HepG2 (cell line): ENCODE measurements around the gene NUP155. TPM values are rescaled to one million over a fixed set of nuclear protein-coding genes. Genes with fewer than 3 reads are reported as not detected.

ENCODE experiments used
- HES4 ChIP-seq: sonication (generic); formaldehyde crosslinking; IDR thresholded peaks from 2 replicates; pipeline ENCODE4 v1.9.0; 2021; ENCODE audit warnings: mild to moderate bottlenecking, missing genetic modification reagents, borderline replicate concordance
- HNRNPLL ChIP-seq: fragments of 200-400 bp; formaldehyde crosslinking; IDR thresholded peaks from 2 replicates; pipeline ENCODE4 v1.6.1; 2017; ENCODE audit warnings: mild to moderate bottlenecking, low read depth, low read length; ENCODE audit not compliant: poor library complexity, severe bottlenecking
- HOXA5 ChIP-seq: sonication (generic); formaldehyde crosslinking; IDR thresholded peaks from 2 replicates; pipeline ENCODE4 v1.4.0; 2020; ENCODE audit warnings: missing genetic modification reagents
- IRX3 ChIP-seq: sonication (generic); formaldehyde crosslinking; IDR thresholded peaks from 2 replicates; pipeline ENCODE4 v1.8.1; 2023; ENCODE audit warnings: mild to moderate bottlenecking, low read depth, missing genetic modification reagents, borderline replicate concordance
- KDM3A ChIP-seq: IDR thresholded peaks from 2 replicates; pipeline ENCODE4 v1.6.1; 2018; ENCODE audit warnings: low read depth, missing compliant biosample characterization
- MAZ ChIP-seq, 2 experiments: sonication (generic) in 1 of 2; formaldehyde crosslinking in 1 of 2; IDR thresholded peaks; 2 replicates each; pipeline versions ENCODE4 v1.5.0 to v1.6.1; 2012 to 2020; ENCODE audit warnings: low read depth in 2 of 2, mild to moderate bottlenecking in 2 of 2, borderline replicate concordance in 1 of 2, improper control_type of control experiment in 1 of 2, low read length in 1 of 2, missing genetic modification reagents in 1 of 2, moderate library complexity in 1 of 2
- MZF1 ChIP-seq: sonication (generic); formaldehyde crosslinking; IDR thresholded peaks from 2 replicates; pipeline ENCODE4 v1.8.1; 2023; ENCODE audit warnings: mild to moderate bottlenecking, missing genetic modification reagents, borderline replicate concordance
- NR2C2 ChIP-seq: sonication (generic); formaldehyde crosslinking; IDR thresholded peaks from 2 replicates; pipeline ENCODE4 v1.4.0; 2020; ENCODE audit warnings: missing genetic modification reagents, mild to moderate bottlenecking, moderate library complexity, borderline replicate concordance
- RBM39 ChIP-seq: fragments of 200-400 bp; formaldehyde crosslinking; IDR thresholded peaks from one replicate; pipeline ENCODE4 v1.6.1; 2018; ENCODE audit warnings: antibody characterized with exemption, mild to moderate bottlenecking, low read depth, low read length; ENCODE audit not compliant: poor library complexity, severe bottlenecking
- SSRP1 ChIP-seq: IDR thresholded peaks from 2 replicates; pipeline ENCODE4 v1.6.1; 2016; ENCODE audit warnings: control low read depth
- STAG1 ChIP-seq: sonication (generic); formaldehyde crosslinking; IDR thresholded peaks from 2 replicates; pipeline ENCODE4 v1.4.0; 2020; ENCODE audit warnings: missing genetic modification reagents
- THYN1 ChIP-seq: sonication (generic); formaldehyde crosslinking; IDR thresholded peaks from 2 replicates; pipeline ENCODE4 v1.8.1; 2023; ENCODE audit warnings: low read depth, mild to moderate bottlenecking, moderate library complexity, missing genetic modification reagents, borderline replicate concordance
- TMF1 ChIP-seq: sonication (generic); formaldehyde crosslinking; IDR thresholded peaks from 2 replicates; pipeline ENCODE4 v1.8.1; 2022; ENCODE audit warnings: low read depth, missing genetic modification reagents
- YEATS2 ChIP-seq: sonication (generic); formaldehyde crosslinking; IDR thresholded peaks from 2 replicates; pipeline ENCODE4 v1.4.0; 2020; ENCODE audit warnings: missing genetic modification reagents, borderline replicate concordance
- ZBTB3 ChIP-seq: sonication (generic); formaldehyde crosslinking; IDR thresholded peaks from 2 replicates; pipeline ENCODE4 v1.4.0; 2020; ENCODE audit warnings: low read depth, mild to moderate bottlenecking, moderate library complexity, missing genetic modification reagents, borderline replicate concordance
- ZNF264 ChIP-seq: sonication (generic); formaldehyde crosslinking; IDR thresholded peaks from 2 replicates; pipeline ENCODE4 v1.4.0; 2020; ENCODE audit warnings: missing genetic modification reagents
- ZNF30 ChIP-seq: sonication (generic); formaldehyde crosslinking; IDR thresholded peaks from 2 replicates; pipeline ENCODE4 v1.5.0; 2020; ENCODE audit warnings: mild to moderate bottlenecking, missing genetic modification reagents
- ZNF317 ChIP-seq: sonication (generic); formaldehyde crosslinking; IDR thresholded peaks from 2 replicates; pipeline ENCODE4 v1.5.0; 2020; ENCODE audit warnings: mild to moderate bottlenecking, missing genetic modification reagents
- ZNF563 ChIP-seq: sonication (generic); formaldehyde crosslinking; IDR thresholded peaks from 2 replicates; pipeline ENCODE4 v1.8.0; 2022; ENCODE audit warnings: mild to moderate bottlenecking, moderate library complexity, missing genetic modification reagents
- ZNF619 ChIP-seq: sonication (generic); formaldehyde crosslinking; IDR thresholded peaks from 2 replicates; pipeline ENCODE4 v1.4.0; 2020; ENCODE audit warnings: mild to moderate bottlenecking, missing genetic modification reagents
- polyA plus RNA-seq, 8 experiments: library from polyadenylated mRNA; depleted of rRNA in 3 of 8; stranded (reverse) in 7 of 8; unstranded in 1 of 8; fragments of >200 nt; fragmentation: Illumina TruSeq in 4 of 8; extraction: Trizol in 4 of 8; gene quantifications; 2 replicates each; pipeline versions ENCODE4 v1.2.1 to v1.2.3, GENCODE V29; 2011 to 2016; ENCODE audit warnings: low read depth in 4 of 8, missing spikeins in 1 of 8, mixed read lengths in 1 of 8; ENCODE audit not compliant: insufficient read depth in 1 of 8
- total RNA-seq, 5 experiments: library from RNA; depleted of rRNA; stranded (reverse); fragments of >200 nt; fragmentation: Illumina TruSeq; extraction: Trizol; gene quantifications; 2 replicates each; pipeline ENCODE4 v1.2.3, GENCODE V29; 2016; ENCODE audit warnings: low read depth in 1 of 5
- TF ChIP-seq, protein P1 (sequence below): sonication (generic); formaldehyde crosslinking; IDR thresholded peaks from 2 replicates; pipeline ENCODE4 v1.5.1; 2020; ENCODE audit warnings: missing genetic modification reagents, mild to moderate bottlenecking, borderline replicate concordance
- TF ChIP-seq, protein P2 (sequence below): IDR thresholded peaks from 2 replicates; pipeline ENCODE4 v1.6.1; 2018; ENCODE audit warnings: missing genetic modification reagents, mild to moderate bottlenecking, missing compliant biosample characterization

The NUP155 gene
- total and polyA plus RNA-seq, 2 of the 13 experiments (the other 11 are each of a cell fraction or from before 2014, with no cell fraction given) = 13.0 to 57.4 TPM

DNA sequence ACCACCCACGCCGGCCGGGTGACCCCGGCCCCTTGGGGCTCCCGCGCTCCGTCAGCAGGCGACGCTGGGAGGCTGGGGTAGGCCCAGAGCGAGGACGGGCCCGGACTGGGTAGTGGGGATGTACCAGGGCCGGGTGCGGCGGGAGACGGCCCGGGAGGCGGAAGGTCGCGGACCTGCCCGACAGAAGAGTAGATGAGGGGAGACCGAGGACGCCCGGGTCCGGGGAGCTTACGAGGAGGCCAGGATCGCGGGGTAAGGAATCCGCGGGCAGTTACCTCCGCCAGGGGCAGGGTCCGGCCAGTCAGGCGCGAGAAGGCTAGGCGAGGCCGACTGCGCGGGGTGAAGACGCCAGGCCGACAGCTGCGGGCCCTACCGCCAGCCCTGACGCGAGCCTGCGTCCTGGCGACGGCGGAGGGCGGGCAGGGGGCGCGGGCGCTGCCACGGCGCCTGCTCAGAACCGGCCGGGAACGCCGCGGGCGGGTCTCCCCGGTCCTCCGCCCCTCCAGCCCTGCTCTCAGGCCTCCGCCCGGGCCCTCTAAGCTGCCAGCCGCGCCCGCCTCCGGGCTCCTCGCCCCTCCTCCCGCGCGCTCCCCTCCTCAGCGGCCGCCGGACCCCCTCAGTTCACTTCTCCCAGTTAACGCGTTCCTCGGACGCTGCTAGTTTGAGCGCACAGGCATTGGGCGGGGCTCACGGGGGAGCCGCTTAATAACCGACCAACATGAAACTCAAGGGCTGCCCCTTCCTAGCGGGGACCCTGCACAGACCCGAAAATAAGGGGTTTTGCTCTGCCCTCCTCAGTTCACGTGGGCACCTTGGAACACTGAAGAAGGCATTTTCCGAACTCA is 121.7 kb downstream of the NUP155 start, which contains the start of gene CPLANE1 (continued):
- TF ChIP-seq ZNF563 (peak; percentile 92), TMF1 (peak; percentile 71), ZNF264 (CRISPR knock-in tag) (no peak), ZBTB3 (CRISPR knock-in tag) (0 out of 2 replicates have a peak, but pooled peaks have one; percentile 55), ZNF619 (CRISPR knock-in tag) (0 out of 2 replicates have a peak, but pooled peaks have one; percentile 32), SSRP1 (0 out of 2 replicates have a peak, but pooled peaks have one; percentile 19), YEATS2 (peak; percentile 48), STAG1 (CRISPR knock-in tag) (peak; percentile 15; the same call in 1 of the 2 replicates), NR2C2 (CRISPR knock-in tag) (peak; percentile 62; the same call in 1 of the 2 replicates), HOXA5 (CRISPR knock-in tag) (no peak; the same call in 1 of the 2 replicates), ZNF317 (CRISPR knock-in tag) (no peak), KDM3A (CRISPR knock-in tag) (peak; percentile 35; the same call in 1 of the 2 replicates), ZNF30 (CRISPR knock-in tag) (no peak), HES4 (CRISPR knock-in tag) (peak; percentile 96), MAZ (IDR thresholded peaks at IDR 0.05; ENCODE audit: borderline replicate concordance, low read depth, low read length) (no peak; the same call in 1 of the 2 replicates), MAZ (CRISPR knock-in tag; IDR thresholded peaks at IDR 0.05; ENCODE audit: low read depth) (peak; percentile 73; the same call in 1 of the 2 replicates), THYN1 (no peak), IRX3 (CRISPR knock-in tag) (0 out of 2 replicates have a peak, but pooled peaks have one; percentile 19), MZF1 (CRISPR knock-in tag) (no peak), HNRNPLL (peak; percentile 80), RBM39 (peak; percentile 61)
- TF ChIP-seq, protein P1, sequence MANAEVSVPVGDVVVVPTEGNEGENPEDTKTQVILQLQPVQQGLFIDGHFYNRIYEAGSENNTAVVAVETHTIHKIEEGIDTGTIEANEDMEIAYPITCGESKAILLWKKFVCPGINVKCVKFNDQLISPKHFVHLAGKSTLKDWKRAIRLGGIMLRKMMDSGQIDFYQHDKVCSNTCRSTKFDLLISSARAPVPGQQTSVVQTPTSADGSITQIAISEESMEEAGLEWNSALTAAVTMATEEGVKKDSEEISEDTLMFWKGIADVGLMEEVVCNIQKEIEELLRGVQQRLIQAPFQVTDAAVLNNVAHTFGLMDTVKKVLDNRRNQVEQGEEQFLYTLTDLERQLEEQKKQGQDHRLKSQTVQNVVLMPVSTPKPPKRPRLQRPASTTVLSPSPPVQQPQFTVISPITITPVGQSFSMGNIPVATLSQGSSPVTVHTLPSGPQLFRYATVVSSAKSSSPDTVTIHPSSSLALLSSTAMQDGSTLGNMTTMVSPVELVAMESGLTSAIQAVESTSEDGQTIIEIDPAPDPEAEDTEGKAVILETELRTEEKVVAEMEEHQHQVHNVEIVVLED (CRISPR knock-in tag) = peak; percentile 70; the same call in 1 of the 2 replicates
- TF ChIP-seq, protein P2, sequence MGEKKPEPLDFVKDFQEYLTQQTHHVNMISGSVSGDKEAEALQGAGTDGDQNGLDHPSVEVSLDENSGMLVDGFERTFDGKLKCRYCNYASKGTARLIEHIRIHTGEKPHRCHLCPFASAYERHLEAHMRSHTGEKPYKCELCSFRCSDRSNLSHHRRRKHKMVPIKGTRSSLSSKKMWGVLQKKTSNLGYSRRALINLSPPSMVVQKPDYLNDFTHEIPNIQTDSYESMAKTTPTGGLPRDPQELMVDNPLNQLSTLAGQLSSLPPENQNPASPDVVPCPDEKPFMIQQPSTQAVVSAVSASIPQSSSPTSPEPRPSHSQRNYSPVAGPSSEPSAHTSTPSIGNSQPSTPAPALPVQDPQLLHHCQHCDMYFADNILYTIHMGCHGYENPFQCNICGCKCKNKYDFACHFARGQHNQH (CRISPR knock-in tag) = peak; percentile 59; the same call in 1 of the 2 replicates
